GM21529 (cell line): ENCODE results near the gene SEMA4A.
"Not testable (repeated sequence)": the region's sequence is repeated elsewhere in the genome, so short reads cannot be mapped to it uniquely, and the experiment has no call there.

ENCODE experiments used
- ATAC-seq: cut with Tn5 transposase; IDR thresholded peaks from one replicate; pipeline ENCODE4 v1.9.1; 2021; ENCODE audit not compliant: unreplicated experiment

Gene SEMA4A

GRCh38 chr1:156157506-156157905, 4.1 kb downstream of the SEMA4A start:
- ATAC-seq = no peak

DNA sequence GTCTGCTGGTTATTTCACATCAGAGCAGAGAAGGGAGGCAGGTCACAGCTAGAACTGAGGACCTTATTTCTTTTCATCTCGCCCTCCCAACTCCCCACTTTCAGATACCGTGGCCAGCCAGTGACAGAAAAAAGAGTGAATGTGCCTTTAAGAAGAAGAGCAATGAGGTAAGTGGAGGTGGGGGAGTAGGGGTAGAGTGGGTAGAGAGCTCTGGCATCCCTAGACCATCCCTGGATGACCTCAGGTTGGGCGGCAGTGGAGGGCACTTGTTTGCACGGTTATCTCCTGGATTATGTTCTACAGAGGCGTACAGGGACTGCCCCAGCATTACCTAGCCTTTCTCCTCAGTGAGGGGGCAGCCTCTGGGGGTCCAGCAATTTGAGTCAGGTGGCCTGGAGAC, 4.6 kb downstream of the SEMA4A start:
- no peak for ATAC-seq

- no peak for ATAC-seq
These were observed 6.8 kb downstream of the SEMA4A start for GRCh38 chr1:156160000-156160742.

GRCh38 chr1:156160743-156161171, 7.4 kb downstream of the SEMA4A start:
- no peak for ATAC-seq

GRCh38 chr1:156162430-156163037, 9.1 kb downstream of the SEMA4A start:
- ATAC-seq = no peak

GRCh38 chr1:156163712-156164111, 10.3 kb downstream of the SEMA4A start:
- no peak for ATAC-seq

DNA sequence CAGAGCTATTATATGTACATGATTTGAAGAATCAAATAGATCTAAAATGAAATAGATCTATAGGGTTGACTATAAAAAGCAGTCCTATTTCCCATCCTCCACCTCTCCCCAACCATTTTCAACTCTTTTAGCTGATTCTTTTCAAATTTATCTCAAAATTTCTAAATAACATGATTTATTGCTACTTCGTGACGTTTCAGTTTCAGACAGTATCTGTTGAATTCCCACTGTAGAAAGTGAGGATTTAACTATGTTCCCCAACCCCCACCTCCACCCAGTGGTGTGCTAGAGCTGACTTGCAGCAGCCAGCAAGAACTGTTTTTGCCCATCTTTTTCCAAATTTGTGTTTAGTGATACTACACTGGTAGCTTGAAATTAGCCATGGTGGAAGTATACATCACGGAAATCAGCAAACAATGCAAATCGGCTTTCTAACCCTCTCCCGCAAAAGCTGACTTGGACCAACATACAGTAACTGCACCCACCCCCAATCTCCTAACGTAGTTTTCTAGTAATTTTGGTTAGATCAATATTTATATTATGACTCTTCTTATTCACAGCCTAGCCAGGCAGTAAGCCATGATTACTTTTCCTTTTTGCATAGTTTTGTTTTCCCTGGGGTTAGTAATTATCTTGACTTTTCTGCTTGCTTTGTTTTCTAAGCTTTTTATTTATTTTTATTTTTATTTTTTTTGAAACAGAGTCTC, 10.9 kb downstream of the SEMA4A start:
- ATAC-seq = no peak

- no peak for ATAC-seq
These were observed 11.7 kb downstream of the SEMA4A start for GRCh38 chr1:156165083-156165482.

DNA sequence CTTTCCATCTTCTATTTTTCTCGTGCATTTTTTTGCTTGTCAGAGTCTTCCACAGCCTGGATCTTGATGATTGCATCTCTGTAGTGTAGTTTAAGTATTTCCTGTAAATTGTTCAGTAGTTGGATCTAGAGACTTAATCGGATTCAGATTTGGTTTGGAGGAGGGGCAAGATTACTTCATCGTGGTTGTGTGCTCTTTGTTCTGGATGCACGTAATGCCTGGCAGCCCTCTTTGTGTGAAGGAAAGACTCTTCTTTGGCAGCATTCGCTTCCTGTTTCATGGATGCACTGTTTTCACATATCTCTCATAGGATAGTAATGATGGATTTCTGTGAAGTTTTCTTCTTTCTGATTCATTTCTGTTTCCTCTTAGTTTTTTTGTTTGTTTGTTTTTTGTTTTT, 14.2 kb downstream of the SEMA4A start:
- ATAC-seq = no peak

GRCh38 chr1:156172696-156173470, 19.5 kb downstream of the SEMA4A start:
- ATAC-seq = no peak

GRCh38 chr1:156176610-156177210, 23.3 kb downstream of the SEMA4A start:
- ATAC-seq = no peak

- no peak for ATAC-seq
These were observed 24.7 kb downstream of the SEMA4A start for GRCh38 chr1:156177919-156178654.

- no peak for ATAC-seq
These were observed 27.1 kb downstream of the SEMA4A start for GRCh38 chr1:156180471-156180870.

DNA sequence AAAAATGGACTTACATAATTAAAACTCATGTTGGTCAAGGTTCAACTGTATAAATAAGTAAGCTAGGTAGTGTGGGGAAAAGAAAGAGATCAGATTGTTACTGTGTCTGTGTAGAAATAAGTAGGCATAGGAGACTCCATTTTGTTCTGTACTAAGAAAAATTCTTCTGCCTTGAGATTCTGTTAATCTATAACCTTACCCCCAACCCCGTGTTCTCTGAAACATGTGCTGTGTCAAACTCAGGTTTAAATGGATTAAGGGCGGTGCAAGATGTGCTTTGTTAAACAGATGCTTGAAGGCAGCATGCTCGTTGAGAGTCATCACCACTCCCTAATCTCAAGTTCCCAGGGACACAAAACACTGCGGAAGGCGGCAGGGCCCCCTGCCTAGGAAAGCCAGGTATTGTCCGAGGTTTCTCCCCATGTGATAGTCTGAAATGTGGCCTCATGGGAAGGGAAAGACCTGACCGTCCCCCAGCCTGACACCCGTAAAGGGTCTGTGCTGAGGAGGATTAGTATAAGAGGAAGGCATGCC, 28.1 kb downstream of the SEMA4A start:
- ATAC-seq = not testable (repeated sequence)

GRCh38 chr1:156182010-156182779, 28.8 kb downstream of the SEMA4A start:
- not testable (repeated sequence) for ATAC-seq

DNA sequence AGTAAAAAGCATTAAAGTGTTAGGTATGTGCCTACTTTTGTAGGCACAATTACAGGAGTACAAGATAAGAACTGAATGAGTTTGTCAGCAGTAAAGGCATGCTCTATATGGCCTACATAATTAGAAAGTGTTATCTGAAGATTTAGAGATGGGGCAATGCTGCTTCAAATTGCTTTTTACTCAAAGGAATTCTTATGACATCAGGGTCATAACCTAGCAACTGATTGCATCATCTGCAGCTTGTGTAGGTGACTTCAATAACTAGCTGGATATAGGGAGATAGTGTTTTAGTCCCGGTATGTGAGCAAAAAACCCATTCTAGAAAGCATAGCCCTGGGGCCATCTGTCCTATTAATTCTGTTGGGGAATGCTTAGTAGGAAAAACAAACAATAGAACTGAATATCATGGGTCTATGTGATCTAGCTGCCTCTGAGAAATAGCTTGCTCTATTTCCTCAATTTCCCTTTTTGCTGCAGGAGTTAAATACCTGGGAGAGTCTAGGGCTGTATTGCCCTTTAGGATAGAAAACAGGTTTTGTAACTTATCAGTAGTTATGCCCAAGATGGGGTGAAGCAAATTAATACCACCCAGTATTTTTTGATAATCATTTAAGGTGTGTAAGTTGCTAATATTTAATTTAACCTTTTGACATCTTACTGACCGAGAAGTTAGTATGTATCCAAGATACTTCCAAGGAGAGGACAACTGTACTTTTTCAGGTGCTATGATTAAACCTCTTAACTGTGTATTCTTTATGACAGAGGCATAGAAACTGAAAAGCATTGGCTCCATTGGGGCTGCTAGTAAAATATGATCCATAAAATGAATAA, 33.2 kb downstream of the SEMA4A start:
- ATAC-seq = not testable (repeated sequence)

- not testable (repeated sequence) for ATAC-seq
These were observed 36.9 kb downstream of the SEMA4A start for GRCh38 chr1:156190265-156190664.

GRCh38 chr1:156191292-156191964, 38.0 kb downstream of the SEMA4A start:
- ATAC-seq = no peak
